Stimulated activated CD8-positive, alpha-beta memory T cell treated with anti-CD3 and anti-CD28 coated beads, Interleukin-7, amount 100 ng/mL, for 1 hour (primary cell): Measurements from ENCODE around the gene SYPL1.
A peak's percentile ranks its signal among the peaks of the same experiment; 100 is the strongest.
"Not testable (repeated sequence)": the region's sequence is repeated elsewhere in the genome, so short reads cannot be mapped to it uniquely, and the experiment has no call there.

ENCODE experiments used
- DNase-seq, 2 donors: peaks; one replicate each; pipeline ENCODE4 v3.0.0-alpha.2; 2020; ENCODE audit warnings: low read depth in 2 of 2

Gene SYPL1

GRCh38 chr7:106112118-106112971 lies at the start of gene SYPL1:
SYPL1 (minus strand) TSS chr7:106112312; CDS start chr7:106112208, 104 bp downstream.
- peak; percentile 85 to 90 for DNase-seq

DNA sequence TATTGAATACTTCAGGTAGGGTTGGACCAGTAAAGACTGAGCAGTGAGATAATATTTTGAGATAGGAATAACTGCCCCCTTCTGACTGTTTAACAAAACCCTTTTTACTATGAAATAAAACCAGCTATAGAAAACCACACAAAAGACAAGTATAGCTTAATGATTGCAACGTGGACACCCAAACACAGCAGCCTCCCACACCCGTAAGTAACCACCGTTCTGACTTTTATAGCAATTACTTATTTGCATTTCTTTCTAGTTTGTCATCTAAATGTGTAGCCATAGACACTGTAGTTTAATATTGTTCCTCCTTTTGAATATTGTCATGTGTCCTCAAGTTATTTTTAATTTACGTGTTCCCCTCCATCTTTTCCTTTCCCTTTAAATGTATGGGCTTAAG lies 42.9 kb upstream of the SYPL1 start:
- no peak for DNase-seq

DNA sequence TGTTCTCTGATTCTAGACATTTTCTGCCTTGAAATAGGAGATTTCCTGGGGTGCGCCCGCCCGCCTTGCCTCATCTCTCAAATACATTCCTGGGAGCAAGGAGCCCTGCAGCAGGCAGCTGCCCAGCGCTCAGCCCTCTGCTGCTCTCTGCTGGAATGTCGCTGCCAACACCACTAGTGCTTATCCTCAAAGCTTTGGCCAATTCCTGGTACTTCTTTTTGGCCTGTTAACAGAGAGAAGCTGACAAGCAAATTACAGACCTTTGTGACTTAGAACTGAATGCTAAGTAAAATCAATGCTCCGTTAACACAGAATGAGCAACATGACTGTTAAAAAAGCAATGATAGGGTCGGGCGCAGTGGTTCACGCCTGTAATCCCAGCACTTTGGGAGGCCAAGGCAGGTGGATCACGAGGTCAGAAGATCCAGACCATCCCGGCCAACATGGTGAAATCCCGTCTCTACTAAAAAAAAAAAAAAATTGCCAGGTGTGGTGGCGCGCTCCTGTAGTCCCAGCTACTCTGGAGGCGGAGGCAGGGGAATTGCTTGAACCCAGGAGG lies 41.9 kb upstream of the SYPL1 start:
- peak; percentile 42 to 52 for DNase-seq

- DNase-seq = no peak
Measured at GRCh38 chr7:106152313-106152665, 40.2 kb upstream of the SYPL1 start.

DNA sequence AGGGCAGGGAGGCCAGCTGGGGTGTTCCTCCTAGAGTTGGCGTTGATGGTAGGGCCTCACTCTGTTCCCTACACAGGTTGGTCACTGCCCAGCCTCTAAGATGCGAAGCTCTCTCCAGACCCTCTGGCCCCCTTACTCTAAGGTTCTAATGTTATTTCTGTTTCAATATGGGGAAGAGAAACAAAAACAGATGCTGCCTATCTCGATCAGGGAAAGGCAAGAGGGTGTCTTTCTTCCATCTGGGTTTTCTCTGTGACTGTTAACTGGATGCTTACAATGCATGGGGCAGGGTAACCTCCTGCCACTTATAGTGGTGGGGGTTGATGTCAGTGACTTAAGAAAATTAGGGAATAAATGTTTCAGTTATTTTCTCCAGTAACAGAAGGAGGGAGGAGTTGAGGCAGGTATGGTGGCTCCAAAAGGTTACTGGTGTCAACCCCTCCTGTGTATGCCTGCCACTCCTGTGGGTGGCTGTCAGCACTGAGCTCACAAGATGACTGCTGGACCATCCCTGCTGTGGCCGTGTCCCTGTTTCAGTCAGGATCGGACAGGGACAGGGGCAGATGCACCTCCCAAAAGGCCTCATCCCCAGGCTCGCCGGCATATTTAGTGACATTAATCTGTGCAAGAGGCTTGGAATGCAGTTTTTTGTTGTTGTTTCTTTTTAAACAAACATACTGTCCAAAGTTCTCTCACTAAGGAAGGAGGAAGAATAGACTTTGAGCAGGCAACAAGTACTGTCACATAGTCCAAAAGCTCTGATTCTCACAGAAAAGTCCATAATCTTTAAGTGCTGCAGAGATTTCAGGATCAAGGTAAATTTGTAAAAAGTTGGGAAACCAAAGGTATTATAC lies 39.6 kb upstream of the SYPL1 start:
- DNase-seq = no peak

DNA sequence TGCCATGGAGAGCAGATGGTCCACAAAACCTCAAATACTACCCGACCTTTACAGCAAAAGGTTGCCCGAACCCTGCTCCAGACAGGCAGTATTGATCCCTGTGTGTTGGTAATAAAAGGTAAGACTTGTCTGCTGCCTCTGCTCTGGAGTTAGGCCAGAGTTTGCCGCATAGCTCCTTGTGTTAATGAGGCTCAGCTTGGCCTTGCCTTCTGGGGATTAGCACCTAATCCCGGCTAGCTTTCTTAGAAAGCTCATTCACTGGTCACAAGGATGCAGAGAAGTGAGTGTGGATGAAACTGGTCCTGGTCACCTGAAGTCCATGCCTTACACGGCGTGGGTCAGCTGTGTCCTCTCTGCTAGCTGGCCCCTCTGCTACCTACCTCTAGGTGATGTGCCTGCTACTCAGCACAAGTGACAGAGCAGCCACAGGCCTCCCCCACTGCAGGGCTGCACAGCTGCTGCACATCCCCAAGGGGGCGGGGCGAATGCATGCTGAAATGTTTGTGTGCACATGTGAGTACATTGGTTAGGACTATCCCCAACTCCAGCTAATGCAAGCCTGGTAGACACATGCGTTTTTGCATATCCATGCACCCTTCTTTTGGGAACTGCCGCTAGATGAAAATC lies 31.7 kb upstream of the SYPL1 start:
- no peak for DNase-seq

DNA sequence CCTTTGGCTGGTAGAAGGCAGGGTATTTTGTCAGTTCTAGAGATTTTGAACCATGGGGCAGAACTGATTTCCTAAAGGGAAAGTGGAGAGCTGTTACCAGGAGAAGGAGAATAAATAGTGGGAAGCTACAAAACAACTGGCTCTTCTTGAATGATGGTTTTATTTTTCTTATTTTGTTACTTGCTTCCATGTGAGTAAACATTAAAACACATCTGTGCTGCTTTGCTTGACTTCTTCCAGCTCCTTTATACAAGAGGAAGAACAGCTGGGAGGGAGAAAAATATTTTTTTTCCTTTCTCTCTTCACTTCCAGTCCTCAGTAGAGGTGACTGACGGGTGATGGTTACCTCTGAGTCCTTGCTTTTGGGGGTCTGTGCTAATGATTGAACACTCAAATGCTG lies 30.0 kb upstream of the SYPL1 start:
- DNase-seq = no peak

GRCh38 chr7:106140406-106141173 lies 28.5 kb upstream of the SYPL1 start:
- DNase-seq = no peak

GRCh38 chr7:106139265-106140251 lies 27.4 kb upstream of the SYPL1 start:
- DNase-seq = no peak

DNA sequence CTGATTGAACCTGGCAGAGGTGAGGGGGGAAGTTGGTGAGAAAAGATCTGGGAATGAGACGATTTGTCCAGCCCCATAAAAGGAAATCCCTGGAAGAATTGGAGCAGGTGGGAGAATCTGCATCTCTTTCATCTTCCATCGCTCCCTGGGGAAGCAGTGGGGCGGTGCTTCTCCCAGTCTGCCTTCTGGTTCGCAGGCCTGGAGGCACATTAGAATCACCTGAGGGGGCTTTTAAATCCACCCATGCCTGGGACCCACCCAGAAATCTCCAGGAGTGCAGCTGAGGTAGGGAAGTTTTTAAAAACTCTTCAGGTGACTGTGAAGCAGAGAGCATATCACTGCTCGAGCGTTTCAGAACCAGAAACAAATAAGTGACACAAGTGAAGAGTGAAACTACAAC lies 26.7 kb upstream of the SYPL1 start:
- DNase-seq = no peak

DNA sequence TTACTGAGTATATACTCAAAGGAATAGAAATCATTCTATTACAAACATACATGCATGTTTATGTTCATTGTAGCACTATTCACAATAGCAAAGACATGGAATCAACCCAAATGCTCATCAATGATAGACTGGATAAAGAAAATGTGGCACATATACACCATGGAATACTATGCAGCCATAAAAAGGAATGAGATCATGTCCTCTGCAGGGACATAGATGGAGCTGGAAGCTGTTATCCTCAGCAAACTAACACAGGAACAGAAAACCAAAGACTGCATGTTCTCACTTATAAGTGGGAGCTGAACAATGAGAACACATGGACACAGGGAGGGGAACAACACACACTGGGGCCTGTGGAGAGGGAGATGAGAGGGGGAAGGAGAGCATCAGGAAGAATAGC lies 26.1 kb upstream of the SYPL1 start:
- DNase-seq = not testable (repeated sequence)

- DNase-seq = no peak
Measured at GRCh38 chr7:106134241-106134640, 22.1 kb upstream of the SYPL1 start.

DNA sequence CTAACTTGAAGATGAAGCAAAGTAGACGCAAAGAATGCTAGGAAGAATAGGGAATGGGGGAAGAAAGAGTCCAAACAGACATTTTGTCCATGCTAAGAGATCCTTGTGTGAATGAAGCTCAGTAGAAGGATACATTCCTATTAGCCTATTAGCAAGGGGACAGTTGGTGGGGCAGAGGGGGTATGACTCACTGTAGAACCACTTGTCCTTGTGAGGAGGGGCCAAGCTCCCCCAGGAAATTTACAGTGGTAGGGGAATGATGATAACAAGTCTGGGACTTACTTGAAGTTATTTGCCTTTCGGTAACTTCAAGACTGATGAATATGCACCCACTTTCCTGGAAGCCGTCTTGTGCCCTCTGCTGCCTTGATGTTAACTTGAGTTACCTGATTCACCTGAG lies 17.2 kb upstream of the SYPL1 start:
- no peak for DNase-seq

GRCh38 chr7:106128836-106129235 lies 16.7 kb upstream of the SYPL1 start:
- no peak for DNase-seq

DNA sequence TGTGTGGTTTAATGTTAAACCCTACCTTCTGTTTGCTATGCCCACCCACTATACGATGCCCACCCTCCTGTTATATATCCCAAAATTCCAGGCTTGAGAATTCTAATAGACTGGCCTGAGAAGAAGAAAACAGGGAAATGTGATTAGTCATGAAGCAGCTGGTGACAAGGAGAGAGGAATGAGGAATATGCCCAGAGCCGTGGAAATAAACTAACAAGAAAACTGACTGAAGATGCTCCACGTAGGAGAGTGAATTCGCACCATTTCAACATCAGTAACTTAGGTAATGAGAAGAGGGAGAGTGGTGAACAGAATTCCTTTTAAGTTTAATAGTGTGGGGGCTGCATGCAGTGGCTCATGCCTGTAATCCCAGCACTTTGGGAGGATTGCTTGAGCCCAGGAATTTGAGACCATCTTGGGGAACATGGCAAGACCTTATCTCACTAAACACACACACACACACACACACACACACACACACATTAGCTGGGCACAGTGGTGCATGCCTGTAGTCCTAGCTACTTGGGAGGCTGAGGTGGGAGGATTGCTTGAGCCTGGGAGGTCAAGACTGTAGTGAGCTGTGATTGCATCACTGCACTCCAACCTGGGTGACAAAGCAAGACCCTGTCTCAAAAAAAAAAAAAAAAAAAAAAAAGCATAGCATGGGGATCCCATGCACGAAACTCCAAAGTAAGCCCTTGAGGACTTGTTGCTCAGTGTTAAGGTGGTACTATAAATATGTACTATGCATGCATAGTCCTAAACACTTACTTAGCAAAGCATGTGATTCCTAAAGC lies 16.1 kb upstream of the SYPL1 start:
- DNase-seq = no peak

GRCh38 chr7:106126170-106126938 lies 14.2 kb upstream of the SYPL1 start:
- DNase-seq = no peak

DNA sequence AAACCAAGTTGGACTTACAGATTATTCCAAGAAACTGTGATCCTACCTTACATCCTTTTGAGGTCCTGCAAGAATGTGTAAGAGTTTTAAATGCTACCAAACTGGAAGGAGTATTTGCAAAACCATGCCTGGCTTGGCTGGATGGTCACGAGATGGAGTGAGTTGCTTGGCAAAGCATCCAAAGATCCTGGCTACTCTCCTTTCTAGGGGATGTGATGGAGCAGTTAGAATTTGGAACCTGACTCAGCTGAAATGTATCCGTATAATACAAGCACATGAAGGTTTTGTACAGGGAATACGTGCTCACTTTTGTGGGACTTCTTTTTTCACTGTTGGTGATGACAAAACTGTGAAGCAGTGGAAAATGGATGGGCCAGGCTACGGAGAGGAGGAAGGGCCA lies 13.3 kb upstream of the SYPL1 start:
- no peak for DNase-seq

DNA sequence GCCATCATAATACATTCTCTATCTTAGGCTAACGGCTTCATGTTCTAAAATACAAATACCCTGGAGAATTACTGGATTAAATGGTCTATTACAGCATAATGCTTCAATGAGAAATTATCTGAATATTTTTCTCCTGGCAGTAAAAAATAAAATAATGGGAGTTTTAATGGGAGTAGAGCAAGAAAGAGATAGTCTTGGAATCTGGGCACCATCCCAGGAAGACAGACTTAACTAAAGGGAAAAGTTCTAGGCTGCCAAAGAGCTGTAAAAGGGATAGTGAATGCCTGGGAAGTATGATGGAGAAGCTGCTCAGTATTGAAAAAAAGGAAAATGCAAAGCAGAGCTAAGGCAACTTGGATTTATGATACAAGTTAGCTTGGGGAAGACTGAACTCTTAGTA lies 12.1 kb upstream of the SYPL1 start:
- no peak for DNase-seq

- no peak for DNase-seq
Measured at GRCh38 chr7:106122713-106123112, 10.6 kb upstream of the SYPL1 start.
